Endodermal cell (in vitro differentiated cells): Measurements from ENCODE around the gene AQP1. TPM values are rescaled to one million over a fixed set of nuclear protein-coding genes. Genes with fewer than 3 reads are reported as not detected.

Source experiments
- DNase-seq: peaks from one replicate; pipeline ENCODE4 v3.0.0-alpha.2; 2017
- H3K27ac ChIP-seq: 2 replicates; pipeline ENCODE4 v1.5.1; 2013; ENCODE audit warnings: mild to moderate bottlenecking, low read depth, low read length, moderate library complexity
- H3K27me3 ChIP-seq: 2 replicates; pipeline ENCODE4 v1.6.1; 2013; ENCODE audit warnings: mild to moderate bottlenecking, low read length, moderate library complexity; ENCODE audit not compliant: insufficient read depth, control insufficient read depth, poor library complexity, severe bottlenecking
- H3K36me3 ChIP-seq: 2 replicates; pipeline ENCODE4 v1.7.0; 2013; ENCODE audit warnings: mild to moderate bottlenecking, low read length, moderate library complexity; ENCODE audit not compliant: control insufficient read depth, insufficient read depth
- H3K4me1 ChIP-seq: one replicate; pipeline ENCODE4 v1.7.0; 2013; ENCODE audit warnings: low read length; ENCODE audit not compliant: control insufficient read depth, insufficient read depth
- H3K4me3 ChIP-seq: 2 replicates; pipeline ENCODE4 v1.5.1; 2013; ENCODE audit warnings: mild to moderate bottlenecking, low read length, moderate library complexity
- H3K9ac ChIP-seq: 2 replicates; pipeline ENCODE4 v1.6.1; 2013; ENCODE audit warnings: mild to moderate bottlenecking, low read length, moderate library complexity; ENCODE audit not compliant: poor library complexity, severe bottlenecking; ENCODE audit errors: extremely low read depth
- H3K9me3 ChIP-seq: 2 replicates; pipeline ENCODE4 v1.6.1; 2013; ENCODE audit warnings: mild to moderate bottlenecking, low read length, moderate library complexity; ENCODE audit not compliant: control insufficient read depth
- H3K27ac Mint-ChIP-seq: 2 replicates; pipeline ENCODE4 v1.8.0; 2020; ENCODE audit warnings: mixed read lengths
- H3K27me3 Mint-ChIP-seq: 2 replicates; pipeline ENCODE4 v1.8.0; 2021; ENCODE audit warnings: mild to moderate bottlenecking, mixed read lengths; ENCODE audit not compliant: insufficient read depth
- H3K36me3 Mint-ChIP-seq: 2 replicates; pipeline ENCODE4 v1.8.0; 2020; ENCODE audit warnings: low read depth, mixed read lengths
- H3K4me1 Mint-ChIP-seq: 2 replicates; pipeline ENCODE4 v1.8.0; 2020; ENCODE audit warnings: mixed read lengths
- H3K4me3 Mint-ChIP-seq: 2 replicates; pipeline ENCODE4 v1.8.0; 2020; ENCODE audit warnings: mild to moderate bottlenecking, moderate library complexity, mixed read lengths
- H3K9me3 Mint-ChIP-seq: 2 replicates; pipeline ENCODE4 v1.8.0; 2020; ENCODE audit warnings: mild to moderate bottlenecking, mixed read lengths
- WGBS, 2 experiments: methylation state at CpG; one replicate each; pipeline versions ENCODE4 v1.1.5 to v1.1.7; 2013; ENCODE audit warnings: missing lambda C conversion rate in 2 of 2, mixed read lengths in 1 of 2; ENCODE audit not compliant: insufficient coverage in 1 of 2, insufficient read length in 1 of 2; 5-methylcytosine and 5-hydroxymethylcytosine counted together
- total RNA-seq, 2 donors: library from RNA; stranded (reverse); fragmentation: NEBNext Ultra II Directional in 1 of 2; extraction: Animal tissue kit (Norgen Biotek cat#: 25700) in 1 of 2; gene quantifications; 2 replicates in 1 of 2; 3 replicates in 1 of 2; pipeline ENCODE4 v1.2.1, GENCODE V29; 2021
- TF ChIP-seq, protein P1 (sequence below): fragments of 200-600 bp; sonication (generic); conservative IDR thresholded peaks from 2 replicates; pipeline ENCODE4 v1.5.0; 2021; ENCODE audit warnings: antibody characterized with exemption, mild to moderate bottlenecking

The AQP1 gene
- total RNA-seq, 2 donors from 2014 or later = 0.26 to 0.91 TPM

DNA sequence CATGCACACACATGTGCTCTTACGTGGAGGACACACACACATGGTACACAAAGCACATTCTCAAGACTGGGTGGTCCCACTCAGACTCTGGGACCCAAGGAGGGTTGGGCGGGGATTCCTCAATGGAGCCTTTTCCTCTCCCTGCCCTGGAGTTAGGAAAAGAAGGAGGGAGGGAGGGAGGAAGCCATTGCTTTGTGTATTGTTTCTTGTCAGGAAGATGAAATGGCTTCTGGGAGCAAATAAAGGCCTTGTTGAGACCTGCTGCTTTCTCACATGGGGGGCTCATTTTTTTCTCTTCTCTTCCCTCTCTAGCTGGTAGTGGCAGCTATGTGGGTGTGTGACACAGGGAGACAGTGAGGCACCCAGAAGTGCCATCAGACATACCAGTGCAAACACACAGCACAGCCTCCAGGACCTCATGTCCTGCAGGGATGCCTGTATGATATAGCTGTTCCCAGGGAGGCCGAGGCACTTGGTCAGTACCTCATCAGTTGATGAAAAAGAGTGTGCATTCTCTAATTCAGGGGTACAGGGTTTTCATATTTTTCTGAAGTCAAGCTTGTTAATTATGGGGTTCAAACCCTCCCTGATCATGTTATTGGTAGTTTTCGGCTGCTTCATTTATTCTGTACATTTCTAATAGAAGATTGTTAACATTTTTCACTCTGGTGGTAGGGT lies 5.7 kb downstream of the AQP1 start:
- Histone ChIP-seq H3K4me3 (no peak overlapping the region), H3K27me3 (no peaks in the 10 kb centered on the region), H3K4me1 (peaks cover 11% of the 10 kb centered on the region), H3K9ac (no peak overlapping the region), H3K27ac (no peak overlapping the region), H3K36me3 (no peaks in the 10 kb centered on the region), H3K9me3 (no peaks in the 10 kb centered on the region)
- Mint-ChIP-seq H3K4me1 (peaks cover 22% of the 10 kb centered on the region), H3K36me3 (no peaks in the 10 kb centered on the region), H3K4me3 (no peak overlapping the region), H3K9me3 (no peaks in the 10 kb centered on the region), H3K27me3 (no peaks in the 10 kb centered on the region), H3K27ac (no peak overlapping the region)
- 60 to 91% methylated on average over 1 to 4 of the region's 4 CpGs for WGBS, 2 experiments
- no peak for DNase-seq
- TF ChIP-seq, protein P1, sequence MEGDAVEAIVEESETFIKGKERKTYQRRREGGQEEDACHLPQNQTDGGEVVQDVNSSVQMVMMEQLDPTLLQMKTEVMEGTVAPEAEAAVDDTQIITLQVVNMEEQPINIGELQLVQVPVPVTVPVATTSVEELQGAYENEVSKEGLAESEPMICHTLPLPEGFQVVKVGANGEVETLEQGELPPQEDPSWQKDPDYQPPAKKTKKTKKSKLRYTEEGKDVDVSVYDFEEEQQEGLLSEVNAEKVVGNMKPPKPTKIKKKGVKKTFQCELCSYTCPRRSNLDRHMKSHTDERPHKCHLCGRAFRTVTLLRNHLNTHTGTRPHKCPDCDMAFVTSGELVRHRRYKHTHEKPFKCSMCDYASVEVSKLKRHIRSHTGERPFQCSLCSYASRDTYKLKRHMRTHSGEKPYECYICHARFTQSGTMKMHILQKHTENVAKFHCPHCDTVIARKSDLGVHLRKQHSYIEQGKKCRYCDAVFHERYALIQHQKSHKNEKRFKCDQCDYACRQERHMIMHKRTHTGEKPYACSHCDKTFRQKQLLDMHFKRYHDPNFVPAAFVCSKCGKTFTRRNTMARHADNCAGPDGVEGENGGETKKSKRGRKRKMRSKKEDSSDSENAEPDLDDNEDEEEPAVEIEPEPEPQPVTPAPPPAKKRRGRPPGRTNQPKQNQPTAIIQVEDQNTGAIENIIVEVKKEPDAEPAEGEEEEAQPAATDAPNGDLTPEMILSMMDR = no peak

DNA sequence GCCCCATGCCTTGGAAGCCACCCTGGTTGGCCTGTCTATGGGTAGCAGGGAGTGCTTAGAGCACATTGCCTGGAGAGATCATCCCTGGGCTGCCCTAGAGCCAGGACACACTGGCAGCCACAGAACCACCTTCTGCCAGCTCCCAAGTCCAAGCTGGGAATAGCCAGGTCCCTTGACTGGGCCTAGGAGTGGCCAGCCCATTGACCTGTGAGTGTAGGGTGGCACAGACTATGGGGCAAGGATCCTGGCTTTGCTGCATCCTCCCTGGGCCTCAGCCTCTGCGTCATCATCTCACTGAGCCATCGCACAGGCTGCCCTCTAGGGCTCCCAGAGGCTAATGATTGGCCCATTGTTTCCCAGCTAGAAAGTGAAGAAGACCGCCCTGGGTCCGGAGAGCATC lies 7.0 kb downstream of the AQP1 start:
- no peaks in the 10 kb centered on the region for H3K9me3 ChIP-seq
- peak; percentile 53 for DNase-seq

DNA sequence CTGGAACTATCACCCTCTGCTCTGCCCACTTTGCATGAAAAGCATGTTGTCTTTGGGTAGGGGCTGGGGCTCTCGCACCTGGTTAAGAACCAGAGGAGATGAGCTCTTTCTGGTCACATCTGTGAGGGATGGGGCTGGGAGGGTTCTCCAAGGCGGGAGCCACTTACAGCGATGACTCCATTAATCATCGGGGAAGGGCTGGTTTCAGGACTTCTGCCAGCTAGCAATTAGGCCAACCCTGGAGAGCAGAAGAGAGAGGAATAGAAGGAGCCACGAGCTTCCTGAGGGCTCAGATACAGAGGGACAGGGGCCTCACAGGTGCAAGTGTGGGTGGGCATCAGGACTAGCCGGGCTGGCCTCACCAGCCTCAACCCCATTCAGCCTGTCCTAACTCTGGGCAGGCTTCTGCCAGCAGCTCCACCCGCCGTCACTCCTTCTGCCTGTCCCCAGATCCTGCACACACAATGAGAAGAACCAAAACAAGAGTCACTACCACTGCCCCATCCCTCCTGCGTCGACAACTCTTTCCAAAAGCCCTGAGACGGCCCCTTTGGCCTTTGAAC lies 8.4 kb downstream of the AQP1 start:
- Mint-ChIP-seq H3K27ac (no peak overlapping the region), H3K27me3 (no peaks in the 10 kb centered on the region), H3K4me3 (no peak overlapping the region), H3K9me3 (no peaks in the 10 kb centered on the region), H3K36me3 (no peaks in the 10 kb centered on the region), H3K4me1 (peaks cover 8% of the 10 kb centered on the region)
- TF ChIP-seq, protein P1 = no peak
- H3K27ac ChIP-seq = no peak overlapping the region
- WGBS, 2 experiments = 91 to 97% methylated on average over 5 to 11 of the region's 11 CpGs
- H3K27me3 ChIP-seq = no peaks in the 10 kb centered on the region
- H3K36me3 ChIP-seq = no peaks in the 10 kb centered on the region
- H3K9ac ChIP-seq = no peak overlapping the region
- no peaks in the 10 kb centered on the region for H3K9me3 ChIP-seq
- H3K4me3 ChIP-seq = no peak overlapping the region
- peak; percentile 38 for DNase-seq
- H3K4me1 ChIP-seq = peaks cover 3% of the 10 kb centered on the region

More for the DNA sequence above, 7.0 kb downstream of the AQP1 start:
- Mint-ChIP-seq H3K4me3 (no peak overlapping the region), H3K9me3 (no peaks in the 10 kb centered on the region), H3K27me3 (no peaks in the 10 kb centered on the region), H3K27ac (no peak overlapping the region), H3K4me1 (peaks cover 10% of the 10 kb centered on the region), H3K36me3 (no peaks in the 10 kb centered on the region)
- Histone ChIP-seq H3K27ac (no peak overlapping the region), H3K27me3 (no peaks in the 10 kb centered on the region), H3K4me3 (no peak overlapping the region), H3K9ac (no peak overlapping the region), H3K4me1 (peaks cover 11% of the 10 kb centered on the region), H3K36me3 (no peaks in the 10 kb centered on the region)
- WGBS, 2 experiments = 84 to 94% methylated on average over 3 to 4 of the region's 4 CpGs
- TF ChIP-seq, protein P1 = peak; percentile 39
